T47D (cell line): ENCODE measurements around the gene RHBDL3.
"Not testable (repeated sequence)": the region's sequence is repeated elsewhere in the genome, so short reads cannot be mapped to it uniquely, and the experiment has no call there.

Experiments used
- DNase-seq, 2 experiments: peaks; one replicate each; pipeline versions ENCODE4 v3.0.0 to v3.0.0-alpha.2; 2011 to 2012; ENCODE audit warnings: low read depth in 1 of 2, low spot score in 1 of 2
- JUND ChIP-seq: IDR thresholded peaks from 2 replicates; pipeline ENCODE4 v1.6.1; 2012; ENCODE audit warnings: low read depth
- in situ Hi-C: cut with HindIII; loops from 2 replicates; pipeline ENCODE4 v1.10.0; 2016; ENCODE audit warnings: low sequenced_read_pairs, low pct_unique_long_range_greater_than_20kb

The RHBDL3 gene

GRCh38 chr17:32305049-32305448 lies 39.4 kb downstream of the RHBDL3 start:
- in situ Hi-C loops = no loop called here
- DNase-seq = no peak
- no peak for TF ChIP-seq JUND

- TF ChIP-seq JUND = no peak
- no peak for DNase-seq
- in situ Hi-C loops = no loop called here
Measured at GRCh38 chr17:32307658-32308057, 42.0 kb downstream of the RHBDL3 start.

GRCh38 chr17:32311028-32311536 lies 45.5 kb downstream of the RHBDL3 start:
- TF ChIP-seq JUND = no peak
- in situ Hi-C loops = no loop called here
- no peak for DNase-seq

GRCh38 chr17:32314636-32315035 lies 49.0 kb downstream of the RHBDL3 start:
- no peak for DNase-seq
- in situ Hi-C loops = no loop called here
- no peak for TF ChIP-seq JUND

- in situ Hi-C loops = no loop called here
- DNase-seq = no peak
- TF ChIP-seq JUND = no peak
Measured at GRCh38 chr17:32315171-32315570, 49.5 kb downstream of the RHBDL3 start.

GRCh38 chr17:32316653-32317052 lies 51.0 kb downstream of the RHBDL3 start:
- in situ Hi-C loops, DNase-seq: not testable (repeated sequence)

GRCh38 chr17:32317353-32317752 lies 51.7 kb downstream of the RHBDL3 start:
- no peak for DNase-seq
- TF ChIP-seq JUND = no peak
- in situ Hi-C loops = no loop called here

GRCh38 chr17:32318071-32318470 lies 52.4 kb downstream of the RHBDL3 start:
- in situ Hi-C loops = no loop called here
- no peak for TF ChIP-seq JUND
- DNase-seq = no peak

GRCh38 chr17:32319548-32319905 lies 53.9 kb downstream of the RHBDL3 start:
- DNase-seq = peak; percentile 79 to 81
- no peak for TF ChIP-seq JUND
- in situ Hi-C loops = no loop called here

- in situ Hi-C loops, DNase-seq: not testable (repeated sequence)
Measured at GRCh38 chr17:32320080-32320479, 54.4 kb downstream of the RHBDL3 start.

GRCh38 chr17:32320847-32321246 lies 55.2 kb downstream of the RHBDL3 start:
- no peak for TF ChIP-seq JUND
- in situ Hi-C loops = no loop called here
- no peak for DNase-seq

- in situ Hi-C loops = no loop called here
- TF ChIP-seq JUND = no peak
- DNase-seq = no peak
Measured at GRCh38 chr17:32323046-32323445, 57.4 kb downstream of the RHBDL3 start.

GRCh38 chr17:32323811-32324491 lies 58.3 kb downstream of the RHBDL3 start:
- TF ChIP-seq JUND = no peak
- in situ Hi-C loops = no loop called here
- DNase-seq = no peak

- in situ Hi-C loops = no loop called here
- no peak for TF ChIP-seq JUND
- no peak for DNase-seq
Measured at GRCh38 chr17:32327911-32328310, 62.3 kb downstream of the RHBDL3 start.
